OCI-LY1 (cell line): ENCODE measurements around the gene WDPCP.

Experiments
- EZH2 ChIP-seq: fragments of 200-600 bp; sonication (generic), shearing (Covaris generic); IDR thresholded peaks from 2 replicates; pipeline ENCODE4 v1.8.0; 2017; ENCODE audit warnings: borderline replicate concordance, mixed run types, mild to moderate bottlenecking, antibody characterized with exemption, low read length, moderate library complexity, mixed read lengths
- TF ChIP-seq, protein P1 (sequence below): fragments of 200-600 bp; sonication (generic), shearing (Covaris generic); IDR thresholded peaks from 2 replicates; pipeline ENCODE4 v1.5.1; 2017; ENCODE audit warnings: mild to moderate bottlenecking, antibody characterized with exemption, low read length, moderate library complexity, mixed read lengths

DNA sequence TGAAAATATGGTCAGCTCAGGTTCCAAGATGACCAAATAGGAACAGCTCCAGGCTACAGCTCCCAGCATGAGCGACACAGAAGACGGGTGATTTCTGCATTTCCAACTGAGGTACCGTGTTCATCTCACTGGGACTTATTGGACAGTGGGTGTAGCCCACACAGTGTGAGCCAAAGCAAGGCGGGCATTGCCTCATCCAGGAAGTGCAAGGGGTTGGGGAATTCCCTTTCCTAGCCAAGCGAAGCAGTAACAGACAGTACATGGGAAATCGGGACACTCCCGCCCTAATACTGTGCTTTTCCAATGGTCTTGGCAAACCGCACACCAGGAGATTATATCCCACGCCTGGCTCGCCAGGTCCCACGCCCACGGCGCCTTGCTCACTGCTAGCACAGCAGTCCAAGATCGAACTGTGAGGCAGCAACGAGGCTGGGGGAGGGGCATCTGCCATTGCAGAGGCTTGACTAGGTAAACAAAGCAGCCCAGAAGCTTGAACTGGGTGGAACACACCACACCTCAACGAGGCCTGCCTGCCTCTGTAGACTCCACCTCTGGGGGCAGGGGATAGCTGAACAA, 57.5 kb downstream of the WDPCP start:
- TF ChIP-seq, protein P1, sequence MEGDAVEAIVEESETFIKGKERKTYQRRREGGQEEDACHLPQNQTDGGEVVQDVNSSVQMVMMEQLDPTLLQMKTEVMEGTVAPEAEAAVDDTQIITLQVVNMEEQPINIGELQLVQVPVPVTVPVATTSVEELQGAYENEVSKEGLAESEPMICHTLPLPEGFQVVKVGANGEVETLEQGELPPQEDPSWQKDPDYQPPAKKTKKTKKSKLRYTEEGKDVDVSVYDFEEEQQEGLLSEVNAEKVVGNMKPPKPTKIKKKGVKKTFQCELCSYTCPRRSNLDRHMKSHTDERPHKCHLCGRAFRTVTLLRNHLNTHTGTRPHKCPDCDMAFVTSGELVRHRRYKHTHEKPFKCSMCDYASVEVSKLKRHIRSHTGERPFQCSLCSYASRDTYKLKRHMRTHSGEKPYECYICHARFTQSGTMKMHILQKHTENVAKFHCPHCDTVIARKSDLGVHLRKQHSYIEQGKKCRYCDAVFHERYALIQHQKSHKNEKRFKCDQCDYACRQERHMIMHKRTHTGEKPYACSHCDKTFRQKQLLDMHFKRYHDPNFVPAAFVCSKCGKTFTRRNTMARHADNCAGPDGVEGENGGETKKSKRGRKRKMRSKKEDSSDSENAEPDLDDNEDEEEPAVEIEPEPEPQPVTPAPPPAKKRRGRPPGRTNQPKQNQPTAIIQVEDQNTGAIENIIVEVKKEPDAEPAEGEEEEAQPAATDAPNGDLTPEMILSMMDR = no peak
- no peak for TF ChIP-seq EZH2
